Stomach smooth muscle (tissue), 2 donors: Measurements from ENCODE around the gene ARFGEF2.
A peak's percentile ranks its signal among the peaks of the same experiment; 100 is the strongest.
"Not testable (repeated sequence)": the region's sequence is repeated elsewhere in the genome, so short reads cannot be mapped to it uniquely, and the experiment has no call there.

Experiments
- H3K27ac ChIP-seq: one replicate; pipeline ENCODE4 v1.7.0; 2013; ENCODE audit warnings: mild to moderate bottlenecking, low read length, inconsistent platforms
- H3K27me3 ChIP-seq, 2 donors: one replicate each; pipeline ENCODE4 v1.7.0; 2013; ENCODE audit warnings: low read length in 2 of 2; ENCODE audit not compliant: insufficient read depth in 2 of 2, control insufficient read depth in 1 of 2
- H3K36me3 ChIP-seq, 2 donors: one replicate each; pipeline ENCODE4 v1.7.0; 2013; ENCODE audit warnings: low read length in 2 of 2; ENCODE audit not compliant: control insufficient read depth in 2 of 2, insufficient read depth in 2 of 2
- H3K4me1 ChIP-seq: one replicate; pipeline ENCODE4 v1.7.0; 2013; ENCODE audit warnings: low read length; ENCODE audit not compliant: control insufficient read depth, insufficient read depth
- H3K4me3 ChIP-seq, 2 donors: one replicate each; pipeline ENCODE4 v1.7.0; 2013; ENCODE audit warnings: low read length in 2 of 2
- H3K9ac ChIP-seq, 2 donors: one replicate each; pipeline ENCODE4 v1.7.0; 2013; ENCODE audit warnings: low read length in 2 of 2, mild to moderate bottlenecking in 1 of 2
- H3K9me3 ChIP-seq, 2 donors: one replicate each; pipeline ENCODE4 v1.7.0; 2013; ENCODE audit warnings: low read length in 2 of 2; ENCODE audit not compliant: control insufficient read depth in 2 of 2
- donor health status: healthy.
- donor health status: Pancreatic carcinoma.

The ARFGEF2 gene

DNA sequence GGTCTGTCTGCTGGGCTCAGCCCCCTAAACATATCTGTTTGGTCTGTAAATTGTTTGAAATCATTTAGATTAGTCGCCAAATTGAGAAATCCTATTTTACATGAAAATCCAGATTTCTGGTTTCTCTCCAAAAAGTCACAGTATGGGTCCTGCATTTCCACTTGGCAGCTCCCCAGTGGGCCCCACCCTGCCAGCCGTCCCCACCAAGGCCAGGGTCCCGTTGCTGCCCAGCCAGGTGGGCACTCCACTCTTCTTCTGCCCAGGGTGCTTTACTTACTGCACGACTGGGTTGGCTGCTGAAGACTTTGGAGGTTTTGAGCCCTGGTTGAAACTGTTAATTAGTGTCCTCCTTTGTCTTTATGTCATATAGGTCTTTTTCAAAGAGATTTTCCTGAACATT, 50.4 kb downstream of the ARFGEF2 start:
- no peaks in the 10 kb centered on the region for H3K4me1 ChIP-seq
- H3K27ac ChIP-seq: no peak overlapping the region
- H3K36me3 ChIP-seq: peaks cover 32 to 46% of the 10 kb centered on the region in 2 donors
- no peak overlapping the region for H3K9ac ChIP-seq
- H3K27me3 ChIP-seq: no peaks in the 10 kb centered on the region
- H3K9me3 ChIP-seq: no peaks in the 10 kb centered on the region
- H3K4me3 ChIP-seq: no peak overlapping the region

- no peak overlapping the region for H3K4me3 ChIP-seq
- H3K9ac ChIP-seq: no peak overlapping the region
- H3K9me3 ChIP-seq: no peaks in the 10 kb centered on the region
- no peaks in the 10 kb centered on the region for H3K4me1 ChIP-seq
- H3K27ac ChIP-seq: no peak overlapping the region
- no peaks in the 10 kb centered on the region for H3K27me3 ChIP-seq
- H3K36me3 ChIP-seq: peaks cover 32 to 45% of the 10 kb centered on the region in 2 donors
These were observed 51.3 kb downstream of the ARFGEF2 start for GRCh38 chr20:48972816-48973215.

GRCh38 chr20:48975955-48976354, 54.4 kb downstream of the ARFGEF2 start:
- no peak overlapping the region for H3K9ac ChIP-seq
- no peaks in the 10 kb centered on the region for H3K4me1 ChIP-seq
- peak overlapping the region in 1 of 2 donors; percentile 22 for H3K4me3 ChIP-seq
- H3K36me3 ChIP-seq: peaks cover 16 to 30% of the 10 kb centered on the region in 2 donors
- H3K27me3 ChIP-seq: no peaks in the 10 kb centered on the region
- no peak overlapping the region for H3K27ac ChIP-seq
- no peaks in the 10 kb centered on the region for H3K9me3 ChIP-seq

DNA sequence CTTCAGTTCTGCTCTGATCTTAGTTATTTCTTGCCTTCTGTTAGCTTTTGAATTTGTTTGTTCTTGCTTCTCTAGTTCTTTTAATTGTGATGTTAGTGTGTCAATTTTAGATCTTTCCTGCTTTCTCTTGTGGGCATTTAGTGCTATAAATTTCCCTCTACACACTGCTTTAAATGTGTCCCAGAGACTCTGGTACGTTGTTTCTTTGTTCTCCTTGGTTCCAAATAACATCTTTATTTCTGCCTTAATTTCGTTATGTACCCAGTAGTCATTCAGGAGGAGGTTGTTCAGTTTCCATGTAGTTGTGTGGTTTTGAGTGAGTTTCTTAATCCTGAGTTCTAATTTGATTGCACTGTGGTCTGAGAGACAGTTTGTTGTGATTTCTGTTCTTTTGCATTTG, 58.5 kb downstream of the ARFGEF2 start:
- H3K4me1 ChIP-seq: not testable (repeated sequence)

GRCh38 chr20:48983423-48984400, 62.2 kb downstream of the ARFGEF2 start:
- peaks cover 0 to 5% of the 10 kb centered on the region in 2 donors for H3K9me3 ChIP-seq
- no peaks in the 10 kb centered on the region for H3K4me1 ChIP-seq
- peaks cover 44 to 50% of the 10 kb centered on the region in 2 donors for H3K36me3 ChIP-seq
- no peak overlapping the region for H3K4me3 ChIP-seq
- no peak overlapping the region for H3K27ac ChIP-seq
- H3K27me3 ChIP-seq: no peaks in the 10 kb centered on the region
- H3K9ac ChIP-seq: no peak overlapping the region

More for the DNA sequence above, 58.5 kb downstream of the ARFGEF2 start:
- not testable (repeated sequence) for H3K4me3 ChIP-seq, H3K27me3 ChIP-seq, H3K9me3 ChIP-seq, H3K27ac ChIP-seq, H3K9ac ChIP-seq
- peaks cover 26 to 31% of the 10 kb centered on the region in 2 donors for H3K36me3 ChIP-seq

- Histone ChIP-seq H3K9ac (no peak overlapping the region), H3K27me3 (no peaks in the 10 kb centered on the region), H3K4me1 (no peaks in the 10 kb centered on the region), H3K9me3 (peaks cover 0 to 5% of the 10 kb centered on the region in 2 donors), H3K27ac (no peak overlapping the region), H3K4me3 (no peak overlapping the region), H3K36me3 (peaks cover 53 to 60% of the 10 kb centered on the region in 2 donors)
These were observed 63.2 kb downstream of the ARFGEF2 start for GRCh38 chr20:48984575-48985219.

DNA sequence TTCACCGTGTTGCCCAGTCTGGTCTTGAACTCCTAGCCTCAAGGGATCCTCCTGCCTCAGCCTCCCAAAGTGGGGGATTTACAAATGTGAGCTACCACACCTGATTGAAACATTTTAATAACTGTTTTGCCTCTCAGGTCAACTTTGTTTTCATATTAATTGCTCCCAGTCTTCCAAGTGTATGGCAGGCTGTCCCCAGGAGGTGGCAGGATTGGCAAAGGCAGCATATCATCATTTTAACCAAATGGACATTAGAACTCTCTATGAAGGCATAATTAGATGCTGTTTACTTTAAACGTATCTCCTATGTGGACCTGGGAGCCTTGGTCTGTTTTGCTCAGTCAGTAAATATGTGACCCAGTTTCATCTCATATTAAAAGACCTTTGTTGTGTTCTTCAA, 65.4 kb downstream of the ARFGEF2 start:
- Histone ChIP-seq H3K27me3 (no peaks in the 10 kb centered on the region), H3K9me3 (peaks cover 0 to 5% of the 10 kb centered on the region in 2 donors), H3K4me3 (no peak overlapping the region), H3K27ac (no peak overlapping the region), H3K9ac (no peak overlapping the region), H3K4me1 (no peaks in the 10 kb centered on the region), H3K36me3 (peaks cover 72 to 75% of the 10 kb centered on the region in 2 donors)

DNA sequence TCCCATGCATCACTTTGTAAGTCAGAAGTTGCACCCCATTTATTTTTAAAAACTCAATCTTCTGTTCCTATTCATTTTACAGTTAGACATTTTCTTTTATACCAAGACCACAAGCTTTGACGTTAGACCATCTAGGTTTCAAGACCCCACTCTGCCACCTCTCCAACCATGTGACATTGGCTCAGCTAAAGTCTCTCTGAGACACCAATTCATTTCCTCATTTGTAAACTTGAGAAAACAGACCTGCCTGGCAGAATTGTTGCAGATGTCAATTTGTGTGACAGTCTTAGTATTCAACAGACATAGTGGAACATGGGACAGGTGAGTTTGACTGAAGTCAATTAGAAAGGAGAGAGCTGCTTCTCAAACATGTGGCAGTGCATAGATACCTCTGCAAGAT, 69.0 kb downstream of the ARFGEF2 start:
- Histone ChIP-seq H3K9me3 (no peaks in the 10 kb centered on the region), H3K27ac (no peak overlapping the region), H3K4me3 (no peak overlapping the region), H3K27me3 (no peaks in the 10 kb centered on the region), H3K9ac (no peak overlapping the region), H3K36me3 (peaks cover 73% of the 10 kb centered on the region in 2 donors), H3K4me1 (no peaks in the 10 kb centered on the region)

GRCh38 chr20:48995589-48995988, 74.1 kb downstream of the ARFGEF2 start:
- Histone ChIP-seq H3K4me3 (no peak overlapping the region), H3K9ac (no peak overlapping the region), H3K36me3 (peaks cover 51 to 66% of the 10 kb centered on the region in 2 donors), H3K27me3 (no peaks in the 10 kb centered on the region), H3K9me3 (no peaks in the 10 kb centered on the region), H3K4me1 (no peaks in the 10 kb centered on the region), H3K27ac (no peak overlapping the region)

DNA sequence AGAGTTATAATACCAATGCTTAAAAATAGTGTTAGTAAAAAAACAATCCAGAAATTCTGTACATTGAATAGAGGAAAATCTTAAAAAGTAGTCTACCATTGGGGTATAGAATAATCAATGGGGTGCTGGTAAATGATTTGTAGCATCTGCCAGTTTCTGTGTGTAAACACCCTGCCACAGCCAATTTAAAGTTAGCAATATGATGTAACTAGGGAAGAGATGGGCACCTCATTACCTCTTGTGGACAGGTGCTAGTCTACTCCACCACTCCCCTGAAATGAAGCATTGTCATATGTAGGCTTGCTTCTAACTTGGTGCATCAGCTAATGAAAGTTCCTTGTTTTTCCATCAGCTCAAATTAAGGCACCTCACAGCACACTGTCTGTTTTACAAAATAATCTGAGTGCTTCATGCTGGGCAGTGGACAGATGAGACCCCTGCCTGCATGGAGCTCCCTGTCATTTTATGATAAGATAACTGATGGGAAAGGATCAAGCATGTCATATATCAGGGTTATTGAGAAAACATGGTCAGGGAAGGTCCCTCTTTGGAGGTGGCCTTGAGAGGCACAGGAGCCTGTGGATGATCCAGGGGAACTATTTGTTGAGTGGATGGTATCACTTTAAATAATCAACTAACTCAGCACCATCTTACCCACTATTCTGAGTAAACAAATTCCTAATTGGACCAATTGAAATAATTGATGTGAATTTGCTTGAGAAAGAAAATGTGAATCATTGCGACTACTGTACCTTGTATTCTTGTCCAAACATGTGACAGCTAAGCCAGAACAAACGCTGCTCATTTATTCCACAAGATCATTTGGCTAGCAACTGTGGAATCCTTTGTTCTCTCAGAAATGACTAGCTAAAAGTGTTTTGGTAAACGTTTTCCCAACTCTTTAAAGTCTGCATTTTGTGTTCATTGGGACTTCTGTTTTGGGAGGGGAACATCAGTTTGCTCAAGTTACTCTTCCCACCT, 78.7 kb downstream of the ARFGEF2 start:
- Histone ChIP-seq H3K36me3 (peaks cover 25 to 39% of the 10 kb centered on the region in 2 donors), H3K4me1 (no peaks in the 10 kb centered on the region), H3K27ac (no peak overlapping the region), H3K9ac (no peak overlapping the region), H3K4me3 (no peak overlapping the region), H3K9me3 (no peaks in the 10 kb centered on the region), H3K27me3 (no peaks in the 10 kb centered on the region)
